Skeletal muscle satellite cell (primary cell): ENCODE measurements around the gene TAOK1.

ENCODE experiments used
- H3K27me3 ChIP-seq: 2 replicates; pipeline ENCODE4 v1.7.0; 2013; ENCODE audit warnings: low read length; ENCODE audit not compliant: control insufficient read depth, insufficient read depth
- H3K36me3 ChIP-seq: 2 replicates; pipeline ENCODE4 v1.7.0; 2013; ENCODE audit warnings: mild to moderate bottlenecking, control low read depth, low read length; ENCODE audit not compliant: insufficient read depth
- H3K4me1 ChIP-seq: 2 replicates; pipeline ENCODE4 v1.7.0; 2013; ENCODE audit warnings: low read length; ENCODE audit not compliant: control insufficient read depth, insufficient read depth
- H3K4me2 ChIP-seq: 2 replicates; pipeline ENCODE4 v1.7.0; 2013; ENCODE audit warnings: mild to moderate bottlenecking, low read length
- H3K4me3 ChIP-seq: 2 replicates; pipeline ENCODE4 v1.7.0; 2013; ENCODE audit warnings: low read length
- H3K9ac ChIP-seq: 2 replicates; pipeline ENCODE4 v1.7.0; 2013; ENCODE audit warnings: mild to moderate bottlenecking, low read depth, low read length, moderate library complexity
- H3K9me3 ChIP-seq: replicated peaks from 2 replicates; pipeline ENCODE4 v1.7.0; 2013; ENCODE audit warnings: mild to moderate bottlenecking, control low read depth, low read length

TAOK1 gene

DNA sequence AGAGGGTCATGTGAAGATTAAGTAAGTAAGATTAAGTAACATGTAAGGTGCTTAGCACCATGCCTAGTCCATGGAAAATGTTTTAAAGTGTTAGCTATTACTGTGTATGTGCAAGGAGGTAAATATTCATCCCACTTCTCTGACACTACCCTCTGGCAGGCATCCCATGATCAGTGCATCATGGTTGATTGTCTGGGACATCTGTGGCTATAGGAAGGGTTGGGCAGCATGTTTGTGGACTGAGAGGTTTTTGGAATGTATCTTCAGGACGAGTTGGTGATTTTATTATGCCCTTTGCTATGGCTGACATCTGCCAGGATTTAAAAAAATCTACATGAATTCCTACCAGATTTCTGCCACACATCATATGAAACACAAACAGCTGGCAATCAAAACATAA, 6.5 kb upstream of the TAOK1 start:
- Histone ChIP-seq H3K4me3 (no peak overlapping the region), H3K4me2 (no peak overlapping the region), H3K9me3 (no peaks in the 10 kb centered on the region), H3K27me3 (no peaks in the 10 kb centered on the region), H3K9ac (no peak overlapping the region), H3K36me3 (no peaks in the 10 kb centered on the region), H3K4me1 (peaks cover 16% of the 10 kb centered on the region)

DNA sequence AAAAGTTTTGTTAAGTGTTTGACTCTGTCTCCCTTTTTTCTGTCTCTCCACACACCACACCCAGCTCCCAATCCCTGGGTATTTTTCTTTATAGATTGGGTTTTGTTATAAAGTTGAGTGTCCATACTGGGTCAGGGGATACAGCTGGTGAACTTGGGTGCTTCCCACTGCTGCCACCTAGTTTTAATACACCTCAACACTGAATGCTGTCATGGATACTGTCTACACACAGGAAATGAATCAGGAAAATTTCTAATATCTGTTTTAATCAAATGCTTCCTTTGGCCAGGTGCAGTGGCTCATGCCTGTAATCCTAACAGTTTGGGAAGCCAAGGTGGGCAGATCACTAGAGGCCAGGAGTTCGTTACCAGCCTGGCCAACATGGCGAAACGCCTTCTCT, 5.3 kb upstream of the TAOK1 start:
- no peaks in the 10 kb centered on the region for H3K36me3 ChIP-seq
- H3K9me3 ChIP-seq: no peaks in the 10 kb centered on the region
- H3K27me3 ChIP-seq: no peaks in the 10 kb centered on the region
- H3K9ac ChIP-seq: no peak overlapping the region
- no peak overlapping the region for H3K4me2 ChIP-seq
- H3K4me3 ChIP-seq: no peak overlapping the region
- H3K4me1 ChIP-seq: peaks cover 8% of the 10 kb centered on the region

GRCh38 chr17:29386760-29387159, 3.4 kb upstream of the TAOK1 start:
- H3K27me3 ChIP-seq: no peaks in the 10 kb centered on the region
- no peak overlapping the region for H3K9ac ChIP-seq
- H3K4me3 ChIP-seq: no peak overlapping the region
- no peaks in the 10 kb centered on the region for H3K36me3 ChIP-seq
- no peaks in the 10 kb centered on the region for H3K9me3 ChIP-seq
- no peak overlapping the region for H3K4me2 ChIP-seq
- peaks cover 8% of the 10 kb centered on the region for H3K4me1 ChIP-seq

DNA sequence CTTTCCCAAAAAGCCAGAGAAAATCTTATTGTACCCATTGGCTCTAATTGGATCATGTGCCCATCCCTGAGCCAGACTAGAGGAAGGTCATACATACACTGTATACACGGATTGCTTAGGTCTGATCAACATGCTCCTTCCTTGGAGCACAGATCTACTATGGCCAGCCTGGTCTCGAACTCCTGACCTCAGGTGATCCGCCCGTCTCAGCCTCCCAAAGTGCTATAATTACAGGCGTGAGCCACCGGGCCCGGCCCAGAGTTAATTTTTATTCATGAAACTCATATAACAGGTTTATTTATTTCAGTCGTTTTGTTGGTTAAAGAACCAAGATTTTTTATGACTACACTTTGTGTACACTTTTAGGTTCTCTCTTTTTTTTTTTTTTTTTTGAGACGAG, 1.2 kb upstream of the TAOK1 start:
- Histone ChIP-seq H3K4me2 (no peak overlapping the region), H3K36me3 (no peaks in the 10 kb centered on the region), H3K4me3 (no peak overlapping the region), H3K4me1 (peaks cover 24% of the 10 kb centered on the region), H3K9ac (no peak overlapping the region), H3K9me3 (no peaks in the 10 kb centered on the region), H3K27me3 (no peaks in the 10 kb centered on the region)

- H3K4me1 ChIP-seq: peaks cover 18% of the 10 kb centered on the region
- H3K36me3 ChIP-seq: no peaks in the 10 kb centered on the region
- no peaks in the 10 kb centered on the region for H3K27me3 ChIP-seq
- H3K9me3 ChIP-seq: no peaks in the 10 kb centered on the region
- H3K9ac ChIP-seq: peak overlapping the region; percentile 97
- H3K4me3 ChIP-seq: peak overlapping the region; percentile 86
- peak overlapping the region; percentile 94 for H3K4me2 ChIP-seq
Measured at GRCh38 chr17:29390851-29391631, 878 bp downstream of the TAOK1 start.

DNA sequence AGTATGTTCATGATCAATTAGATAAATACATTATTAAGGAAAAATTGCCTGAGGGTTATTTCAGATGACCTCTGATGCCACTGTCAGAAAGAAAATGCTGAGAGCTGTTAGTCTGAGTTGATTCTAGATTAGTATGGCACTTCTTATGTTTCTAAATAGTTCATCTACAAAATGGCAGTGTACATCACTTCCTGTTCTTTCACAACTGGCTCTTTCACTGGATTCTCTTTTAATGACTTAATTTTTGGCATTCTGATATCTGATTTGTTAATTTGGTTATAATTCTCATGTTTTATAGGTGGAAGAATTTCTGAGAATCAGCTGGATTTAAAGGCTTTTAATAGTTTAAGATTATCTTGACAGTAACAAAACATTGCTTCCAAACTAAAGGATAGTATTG, 3.3 kb downstream of the TAOK1 start:
- peak overlapping the region; percentile 94 for H3K4me2 ChIP-seq
- H3K9me3 ChIP-seq: no peaks in the 10 kb centered on the region
- no peak overlapping the region for H3K9ac ChIP-seq
- H3K27me3 ChIP-seq: no peaks in the 10 kb centered on the region
- H3K4me1 ChIP-seq: peaks cover 18% of the 10 kb centered on the region
- H3K4me3 ChIP-seq: peak overlapping the region; percentile 23
- H3K36me3 ChIP-seq: no peaks in the 10 kb centered on the region

DNA sequence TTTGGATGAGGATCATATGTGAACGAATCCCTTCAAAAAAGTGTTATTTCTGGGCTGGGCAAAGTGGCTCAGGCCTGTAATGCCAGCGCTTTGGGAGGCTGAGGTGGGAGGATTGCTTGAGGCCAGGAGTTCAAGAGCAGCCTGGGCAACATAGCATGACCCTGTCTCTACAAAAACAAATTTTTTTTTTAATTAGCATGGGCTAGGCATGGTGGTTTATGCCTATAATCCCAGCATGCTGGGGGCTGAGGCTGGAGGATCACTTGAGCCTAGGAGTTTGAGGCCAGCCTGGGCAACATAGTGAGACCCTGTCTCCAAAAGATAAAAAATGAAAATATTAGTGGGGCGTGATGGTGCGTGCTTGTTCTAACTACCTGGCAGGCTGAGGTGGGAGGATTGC, 4.6 kb downstream of the TAOK1 start:
- Histone ChIP-seq H3K9ac (no peak overlapping the region), H3K4me1 (peaks cover 18% of the 10 kb centered on the region), H3K36me3 (peaks cover 4% of the 10 kb centered on the region), H3K4me3 (no peak overlapping the region), H3K27me3 (no peaks in the 10 kb centered on the region), H3K9me3 (no peaks in the 10 kb centered on the region), H3K4me2 (no peak overlapping the region)

DNA sequence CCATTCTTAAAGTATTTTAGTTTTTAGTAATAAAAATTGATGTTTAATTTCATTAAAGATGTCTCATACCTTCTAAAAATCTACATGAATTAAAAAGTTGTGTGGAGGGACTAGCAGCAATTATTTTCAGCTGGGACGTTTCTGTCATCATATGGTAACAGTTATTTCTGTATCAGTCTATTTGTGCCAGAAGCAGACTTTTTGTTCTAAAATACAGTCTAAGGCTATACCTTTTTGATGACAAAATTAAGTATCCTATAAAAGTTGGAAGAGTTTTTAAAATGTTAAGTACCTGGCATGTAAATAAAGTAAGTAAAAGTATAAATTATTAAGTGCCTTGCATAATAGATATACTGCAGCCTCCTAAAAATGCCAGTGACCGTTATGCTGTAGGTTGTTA, 5.9 kb downstream of the TAOK1 start:
- Histone ChIP-seq H3K9me3 (no peaks in the 10 kb centered on the region), H3K4me3 (no peak overlapping the region), H3K9ac (no peak overlapping the region), H3K4me1 (peaks cover 18% of the 10 kb centered on the region), H3K27me3 (no peaks in the 10 kb centered on the region), H3K36me3 (peaks cover 11% of the 10 kb centered on the region), H3K4me2 (no peak overlapping the region)

GRCh38 chr17:29399634-29400033, 9.5 kb downstream of the TAOK1 start:
- Histone ChIP-seq H3K4me3 (no peak overlapping the region), H3K36me3 (peaks cover 20% of the 10 kb centered on the region), H3K9me3 (no peaks in the 10 kb centered on the region), H3K4me2 (no peak overlapping the region), H3K27me3 (no peaks in the 10 kb centered on the region), H3K4me1 (no peaks in the 10 kb centered on the region), H3K9ac (no peak overlapping the region)

GRCh38 chr17:29400818-29401217, 10.7 kb downstream of the TAOK1 start:
- Histone ChIP-seq H3K9me3 (no peaks in the 10 kb centered on the region), H3K4me3 (no peak overlapping the region)

GRCh38 chr17:29401258-29401657, 11.1 kb downstream of the TAOK1 start:
- no peaks in the 10 kb centered on the region for H3K9me3 ChIP-seq
- no peaks in the 10 kb centered on the region for H3K4me1 ChIP-seq
- H3K4me2 ChIP-seq: no peak overlapping the region
- H3K4me3 ChIP-seq: no peak overlapping the region
- H3K9ac ChIP-seq: no peak overlapping the region
- peaks cover 26% of the 10 kb centered on the region for H3K36me3 ChIP-seq
- no peaks in the 10 kb centered on the region for H3K27me3 ChIP-seq

More at GRCh38 chr17:29400818-29401217, 10.7 kb downstream of the TAOK1 start:
- Histone ChIP-seq H3K9ac (no peak overlapping the region), H3K36me3 (peaks cover 23% of the 10 kb centered on the region), H3K4me2 (no peak overlapping the region), H3K4me1 (no peaks in the 10 kb centered on the region), H3K27me3 (no peaks in the 10 kb centered on the region)

- peaks cover 7% of the 10 kb centered on the region for H3K4me1 ChIP-seq
- H3K4me3 ChIP-seq: no peak overlapping the region
- H3K9ac ChIP-seq: no peak overlapping the region
- H3K4me2 ChIP-seq: no peak overlapping the region
- no peaks in the 10 kb centered on the region for H3K9me3 ChIP-seq
- H3K36me3 ChIP-seq: peaks cover 15% of the 10 kb centered on the region
- H3K27me3 ChIP-seq: no peaks in the 10 kb centered on the region
Measured at GRCh38 chr17:29407856-29408255, 17.7 kb downstream of the TAOK1 start.
